Stimulated activated CD4-positive, alpha-beta T cell treated with anti-CD3 and anti-CD28 coated beads, Interleukin-15, amount 100 ng/mL, for 48 hours (primary cell): Measurements from ENCODE around the gene B3GNT9.

ENCODE experiments used
- DNase-seq, 2 donors: peaks; one replicate each; pipeline ENCODE4 v3.0.0-alpha.2; 2020; ENCODE audit warnings: low read depth in 2 of 2

B3GNT9 gene

GRCh38 chr16:67185651-67186134 lies 34.9 kb upstream of the B3GNT9 start:
- no peak for DNase-seq

GRCh38 chr16:67184995-67185650 lies 34.3 kb upstream of the B3GNT9 start:
- peak; percentile 68 to 87 for DNase-seq

- no peak for DNase-seq
Measured at GRCh38 chr16:67184453-67184994, 33.7 kb upstream of the B3GNT9 start.

GRCh38 chr16:67183627-67184452 lies 33.0 kb upstream of the B3GNT9 start, which contains the start of gene MATCAP1:
MATCAP1 (minus strand) TSS chr16:67183963; CDS start chr16:67180610, 3,353 bp downstream.
- peak; percentile 89 to 93 for DNase-seq

GRCh38 chr16:67183284-67183626 lies 32.5 kb upstream of the B3GNT9 start:
- no peak for DNase-seq

GRCh38 chr16:67182288-67182687 lies 31.5 kb upstream of the B3GNT9 start:
- no peak for DNase-seq

- DNase-seq, result no peak
Measured at GRCh38 chr16:67181346-67181745, 30.5 kb upstream of the B3GNT9 start.

GRCh38 chr16:67180166-67180565 lies 29.4 kb upstream of the B3GNT9 start:
- no peak for DNase-seq

GRCh38 chr16:67179421-67180080 lies 28.8 kb upstream of the B3GNT9 start:
- no peak for DNase-seq

- no peak for DNase-seq
Measured at GRCh38 chr16:67177743-67178699, 27.2 kb upstream of the B3GNT9 start.

GRCh38 chr16:67176662-67177061 lies 25.9 kb upstream of the B3GNT9 start:
- no peak for DNase-seq

- no peak for DNase-seq
Measured at GRCh38 chr16:67174706-67175231, 24.0 kb upstream of the B3GNT9 start.

GRCh38 chr16:67173808-67174705 lies 23.3 kb upstream of the B3GNT9 start:
- no peak for DNase-seq

- DNase-seq, result no peak
Measured at GRCh38 chr16:67173323-67173722, 22.5 kb upstream of the B3GNT9 start.

GRCh38 chr16:67170949-67171649 lies 20.3 kb upstream of the B3GNT9 start:
- DNase-seq, result no peak

GRCh38 chr16:67170168-67170948 lies 19.6 kb upstream of the B3GNT9 start, which contains the start of gene NOL3:
NOL3 (plus strand) TSS chr16:67170538.
- peak in 1 of 2 donors; percentile 60 for DNase-seq

GRCh38 chr16:67169642-67170167 lies 18.9 kb upstream of the B3GNT9 start:
- no peak for DNase-seq

GRCh38 chr16:67169011-67169451 lies 18.2 kb upstream of the B3GNT9 start:
- no peak for DNase-seq
